ENCODE measurements around the gene YWHAQ.

DNA sequence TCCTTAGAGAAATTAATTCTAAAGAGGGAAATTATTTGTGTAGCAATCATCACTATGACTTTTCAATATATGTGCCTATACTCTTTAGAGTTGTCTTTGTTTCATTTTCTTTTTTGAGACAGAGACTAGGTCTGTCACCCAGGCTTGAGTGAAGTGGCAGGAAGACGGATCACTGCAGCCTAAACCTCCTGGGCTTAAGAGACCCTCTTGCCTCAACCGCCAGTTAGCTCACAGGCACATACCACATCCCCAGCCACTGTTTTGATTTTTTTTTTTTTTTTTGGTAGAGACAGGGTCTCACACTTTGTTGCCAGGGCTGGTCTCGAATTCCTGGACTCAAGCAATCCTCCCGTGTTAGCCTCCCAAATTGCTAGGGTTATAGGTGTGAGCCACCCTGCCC lies 12.4 kb downstream of the YWHAQ start:
- TF ChIP-seq TAF1 (IDR thresholded peaks at IDR 0.05; ENCODE audit: borderline replicate concordance, low read depth, low read length) (no peak), POLR2AphosphoS5 (IDR thresholded peaks at IDR 0.05; ENCODE audit: low read depth, low read length) (no peak), POLR2A (IDR thresholded peaks at IDR 0.05; ENCODE audit: low read depth, low read length) (no peak)

All from GM12892 (cell line).